Cardiac muscle cell (in vitro differentiated cells and primary cell): Measurements from ENCODE around the gene SLC4A3. TPM values are rescaled to one million over a fixed set of nuclear protein-coding genes. Genes with fewer than 3 reads are reported as not detected.

Experiments used
- DNase-seq, 2 donors: peaks; one replicate each; pipeline versions ENCODE4 v3.0.0 to v3.0.0-alpha.2; 2010 to 2017; ENCODE audit warnings: low read depth in 1 of 2, low spot score in 1 of 2
- H3K27ac ChIP-seq: fragments of 200-600 bp; sonication (generic); 2 replicates; pipeline ENCODE4 v1.5.1; 2016
- H3K27me3 ChIP-seq: fragments of 200-600 bp; sonication (generic); 2 replicates; pipeline ENCODE4 v1.6.0; 2016; ENCODE audit warnings: control low read depth
- H3K36me3 ChIP-seq: fragments of 200-600 bp; sonication (generic); 2 replicates; pipeline ENCODE4 v1.5.1; 2016; ENCODE audit warnings: control low read depth
- H3K4me1 ChIP-seq: fragments of 200-600 bp; sonication (generic); 2 replicates; pipeline ENCODE4 v1.8.1; 2017; ENCODE audit warnings: low read depth, mild to moderate bottlenecking, mixed run types
- H3K4me3 ChIP-seq: fragments of 200-600 bp; sonication (generic); 2 replicates; pipeline ENCODE4 v1.5.1; 2016; ENCODE audit warnings: mild to moderate bottlenecking
- H3K9me3 ChIP-seq: fragments of 200-600 bp; sonication (generic); 2 replicates; pipeline ENCODE4 v1.5.1; 2017; ENCODE audit warnings: low read depth, mild to moderate bottlenecking, control low read depth
- polyA plus RNA-seq: library from polyadenylated mRNA; unstranded; fragments of >200 nt; fragmentation: Nextera tagmentation; extraction: Ambion mirVana; gene quantifications from 2 replicates; pipeline ENCODE4 v1.2.1, GENCODE V29; 2016
- total RNA-seq: library from RNA; depleted of rRNA; stranded (reverse); fragments of >200 nt; gene quantifications from 2 replicates; pipeline ENCODE4 v1.2.3, GENCODE V29; 2016
- TF ChIP-seq, protein P1 (sequence below): IDR thresholded peaks from 2 replicates; pipeline ENCODE4 v1.5.1; 2012; ENCODE audit warnings: low read depth, mild to moderate bottlenecking, low read length

Gene SLC4A3
- total and polyA plus RNA-seq, 2 experiments from 2014 or later: 39.8 to 47.7 TPM

DNA sequence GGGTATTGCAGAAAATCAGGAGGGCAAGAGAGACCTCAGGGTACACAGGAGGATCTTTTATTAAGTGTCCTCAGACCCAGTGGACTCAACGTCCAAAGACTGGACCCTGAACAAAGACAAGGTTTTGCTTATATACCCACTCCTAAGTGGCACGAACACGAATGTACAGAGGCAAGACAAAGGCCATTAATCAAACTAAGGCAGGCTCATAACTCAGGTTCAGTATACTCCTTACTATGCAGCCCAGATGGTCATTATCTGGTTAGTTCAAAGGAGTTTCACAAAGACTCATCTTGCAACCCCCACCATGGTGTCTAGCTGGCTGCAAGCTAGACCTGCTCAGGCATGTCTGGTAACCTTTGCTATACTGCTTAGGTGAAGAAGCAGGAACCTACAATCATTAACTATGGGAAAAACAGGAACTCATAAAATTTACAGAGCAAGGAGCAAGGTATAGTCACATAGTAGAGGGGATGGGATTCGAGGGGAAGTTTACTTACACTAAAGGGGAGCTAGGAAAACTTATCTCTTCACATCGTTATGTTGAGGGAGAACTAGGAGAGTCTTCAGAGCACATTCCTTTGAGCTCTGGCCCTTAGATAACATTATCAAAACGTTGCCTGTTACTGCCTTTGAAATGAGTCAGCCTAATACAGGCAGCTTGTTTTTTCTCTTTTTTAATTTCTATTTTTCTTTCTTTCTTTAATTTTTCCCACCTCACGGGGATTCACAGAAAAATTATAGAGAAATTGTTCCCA is 33.9 kb downstream of the SLC4A3 start:
- H3K9me3 ChIP-seq: no peaks in the 10 kb centered on the region
- DNase-seq: peak in 1 of 2 donors; percentile 29
- peak overlapping the region; percentile 79 for H3K27ac ChIP-seq
- TF ChIP-seq, protein P1, sequence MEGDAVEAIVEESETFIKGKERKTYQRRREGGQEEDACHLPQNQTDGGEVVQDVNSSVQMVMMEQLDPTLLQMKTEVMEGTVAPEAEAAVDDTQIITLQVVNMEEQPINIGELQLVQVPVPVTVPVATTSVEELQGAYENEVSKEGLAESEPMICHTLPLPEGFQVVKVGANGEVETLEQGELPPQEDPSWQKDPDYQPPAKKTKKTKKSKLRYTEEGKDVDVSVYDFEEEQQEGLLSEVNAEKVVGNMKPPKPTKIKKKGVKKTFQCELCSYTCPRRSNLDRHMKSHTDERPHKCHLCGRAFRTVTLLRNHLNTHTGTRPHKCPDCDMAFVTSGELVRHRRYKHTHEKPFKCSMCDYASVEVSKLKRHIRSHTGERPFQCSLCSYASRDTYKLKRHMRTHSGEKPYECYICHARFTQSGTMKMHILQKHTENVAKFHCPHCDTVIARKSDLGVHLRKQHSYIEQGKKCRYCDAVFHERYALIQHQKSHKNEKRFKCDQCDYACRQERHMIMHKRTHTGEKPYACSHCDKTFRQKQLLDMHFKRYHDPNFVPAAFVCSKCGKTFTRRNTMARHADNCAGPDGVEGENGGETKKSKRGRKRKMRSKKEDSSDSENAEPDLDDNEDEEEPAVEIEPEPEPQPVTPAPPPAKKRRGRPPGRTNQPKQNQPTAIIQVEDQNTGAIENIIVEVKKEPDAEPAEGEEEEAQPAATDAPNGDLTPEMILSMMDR: no peak
- H3K36me3 ChIP-seq: no peaks in the 10 kb centered on the region
- H3K4me3 ChIP-seq: no peak overlapping the region
- no peaks in the 10 kb centered on the region for H3K27me3 ChIP-seq
- peaks cover 26% of the 10 kb centered on the region for H3K4me1 ChIP-seq

DNA sequence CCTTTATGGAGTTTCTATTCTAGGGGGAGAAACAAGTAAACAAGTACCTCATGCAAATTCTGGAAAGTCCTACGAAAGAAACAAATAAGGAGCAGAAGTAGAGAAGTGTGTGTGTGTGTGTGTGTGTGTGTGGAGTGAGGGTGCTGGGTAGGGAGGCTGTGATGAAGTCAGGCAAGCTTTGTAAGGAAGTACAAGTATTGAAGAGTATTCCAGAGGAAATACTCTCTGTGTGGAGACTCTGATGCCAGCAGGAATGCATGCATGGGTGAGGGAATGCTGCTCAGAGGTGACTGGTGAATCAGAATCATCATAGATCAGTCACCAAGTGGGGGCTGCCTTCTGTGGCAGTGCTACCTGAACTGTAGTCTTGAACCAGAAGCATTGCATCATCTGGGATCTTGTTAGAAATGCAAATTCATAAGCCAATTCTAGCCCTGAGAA is 34.5 kb downstream of the SLC4A3 start:
- DNase-seq: peak in 1 of 2 donors; percentile 74
- TF ChIP-seq, protein P1: no peak
- Histone ChIP-seq H3K36me3 (no peaks in the 10 kb centered on the region), H3K4me3 (no peak overlapping the region), H3K9me3 (no peaks in the 10 kb centered on the region), H3K27ac (peak overlapping the region; percentile 79), H3K27me3 (no peaks in the 10 kb centered on the region), H3K4me1 (peaks cover 26% of the 10 kb centered on the region)

DNA sequence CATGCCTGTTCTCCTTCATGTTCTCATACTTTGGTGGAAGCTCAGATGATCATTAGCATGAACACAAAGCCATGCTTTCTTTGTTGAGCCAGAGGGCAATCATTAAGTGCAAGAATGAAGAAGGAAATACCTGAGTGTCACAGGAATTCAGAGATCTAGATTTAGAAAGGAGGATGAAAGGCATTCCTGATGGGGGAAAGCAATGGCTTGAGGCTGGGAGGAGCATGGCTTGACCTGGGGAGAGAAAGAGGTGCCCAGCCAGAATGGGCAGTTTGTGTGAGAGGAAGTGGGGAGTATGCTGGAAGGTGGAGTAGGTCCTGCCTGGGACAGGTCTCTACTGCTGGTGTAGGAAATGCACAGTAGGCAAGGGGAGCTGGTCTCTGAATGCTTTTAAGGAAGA is 35.1 kb downstream of the SLC4A3 start:
- Histone ChIP-seq H3K36me3 (no peaks in the 10 kb centered on the region), H3K27me3 (no peaks in the 10 kb centered on the region), H3K4me3 (no peak overlapping the region), H3K4me1 (peaks cover 26% of the 10 kb centered on the region), H3K9me3 (no peaks in the 10 kb centered on the region), H3K27ac (peak overlapping the region; percentile 79)
- DNase-seq: no peak
- TF ChIP-seq, protein P1: no peak

DNA sequence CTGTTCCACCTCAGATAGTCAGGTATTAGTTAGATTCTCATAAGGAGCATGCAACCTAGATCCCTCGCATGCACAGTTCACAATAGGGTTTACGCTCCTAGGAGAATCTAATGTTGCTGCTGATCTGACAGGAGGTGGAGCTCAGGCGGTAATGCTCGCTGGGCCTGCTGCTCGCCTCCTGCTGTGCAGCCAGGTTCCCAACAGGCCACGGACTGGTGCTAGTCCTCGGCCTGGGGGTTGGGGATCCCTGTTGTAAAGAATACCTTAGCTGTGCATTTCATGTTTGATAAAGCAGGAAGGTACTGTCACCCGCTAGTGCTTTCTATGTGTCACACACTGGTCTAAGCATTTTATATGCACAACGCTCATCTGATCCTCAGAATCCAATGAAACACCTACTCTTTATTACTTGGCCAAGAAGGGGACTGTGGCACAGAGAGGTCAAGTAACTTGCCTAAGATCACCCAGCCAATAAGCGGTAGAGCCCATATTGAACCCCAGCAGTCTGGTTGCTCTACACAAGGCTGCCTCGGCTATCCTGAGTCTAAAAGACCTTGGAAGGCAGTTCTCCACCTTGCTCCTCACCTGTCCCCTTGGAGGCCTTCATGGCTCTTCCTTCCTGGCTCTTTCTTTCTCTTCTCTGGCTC is 35.8 kb downstream of the SLC4A3 start:
- Histone ChIP-seq H3K9me3 (no peaks in the 10 kb centered on the region), H3K27ac (peak overlapping the region; percentile 79), H3K27me3 (no peaks in the 10 kb centered on the region), H3K4me3 (no peak overlapping the region), H3K36me3 (no peaks in the 10 kb centered on the region), H3K4me1 (peaks cover 26% of the 10 kb centered on the region)
- TF ChIP-seq, protein P1: no peak
- no peak for DNase-seq

DNA sequence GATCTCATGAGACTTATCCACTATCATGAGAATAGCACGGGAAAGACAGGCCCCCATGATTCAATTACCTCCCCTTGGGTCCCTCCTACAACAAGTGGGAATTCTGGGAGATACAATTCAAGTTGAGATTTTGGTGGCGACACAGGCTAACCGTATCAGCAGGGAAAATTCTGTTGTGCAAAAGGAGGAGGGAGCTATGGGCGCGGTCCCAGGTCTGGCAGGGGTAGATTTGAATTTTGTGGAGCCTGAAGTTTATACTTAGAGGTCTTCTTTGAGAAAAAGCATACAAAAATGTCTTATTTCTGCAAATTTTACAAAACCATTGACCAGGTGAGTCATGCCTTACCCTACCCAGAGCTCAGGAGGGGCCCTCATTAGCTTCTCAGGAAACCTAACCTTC is 36.6 kb downstream of the SLC4A3 start:
- H3K27ac ChIP-seq: no peak overlapping the region
- H3K4me1 ChIP-seq: peaks cover 26% of the 10 kb centered on the region
- TF ChIP-seq, protein P1: no peak
- no peaks in the 10 kb centered on the region for H3K9me3 ChIP-seq
- H3K4me3 ChIP-seq: no peak overlapping the region
- no peak for DNase-seq
- H3K27me3 ChIP-seq: no peaks in the 10 kb centered on the region
- H3K36me3 ChIP-seq: no peaks in the 10 kb centered on the region
